NOMO-1 treated with dmso at 0.1 percent for 144 hours (cell line): Measurements from ENCODE around the gene EHF.

Experiments used
- DNase-seq: peaks from one replicate; lab custom pipeline; 2025; ENCODE audit not compliant: unreplicated experiment; lab: John Stamatoyannopoulos, UW

EHF gene

GRCh38 chr11:34643311-34643710, 22.4 kb downstream of the EHF start:
- DNase-seq = no peak

GRCh38 chr11:34643846-34644245, 23.0 kb downstream of the EHF start:
- no peak for DNase-seq

GRCh38 chr11:34644669-34645406, 23.9 kb downstream of the EHF start:
- no peak for DNase-seq

- DNase-seq = no peak
Observed at GRCh38 chr11:34646431-34646830, 25.5 kb downstream of the EHF start.

GRCh38 chr11:34647131-34647530, 26.2 kb downstream of the EHF start:
- DNase-seq = no peak

- no peak for DNase-seq
Observed at GRCh38 chr11:34647532-34647931, 26.6 kb downstream of the EHF start.

- DNase-seq = no peak
Observed at GRCh38 chr11:34648036-34648435, 27.1 kb downstream of the EHF start.

GRCh38 chr11:34649597-34649996, 28.7 kb downstream of the EHF start:
- no peak for DNase-seq

GRCh38 chr11:34650528-34650927, 29.6 kb downstream of the EHF start:
- DNase-seq = peak; percentile 13

GRCh38 chr11:34651551-34651950, 30.7 kb downstream of the EHF start:
- DNase-seq = no peak

- peak; percentile 18 for DNase-seq
Observed at GRCh38 chr11:34652191-34652973, 31.5 kb downstream of the EHF start.

- no peak for DNase-seq
Observed at GRCh38 chr11:34653031-34653430, 32.1 kb downstream of the EHF start.

- peak; percentile 25 for DNase-seq
Observed at GRCh38 chr11:34653851-34654482, 33.1 kb downstream of the EHF start.

- peak; percentile 47 for DNase-seq
Observed at GRCh38 chr11:34654483-34655334, 33.8 kb downstream of the EHF start.

GRCh38 chr11:34655335-34656008, 34.6 kb downstream of the EHF start:
- DNase-seq = no peak

GRCh38 chr11:34656062-34656720, 35.3 kb downstream of the EHF start:
- no peak for DNase-seq

- no peak for DNase-seq
Observed at GRCh38 chr11:34658071-34659015, 37.5 kb downstream of the EHF start.

GRCh38 chr11:34659096-34659733, 38.3 kb downstream of the EHF start:
- DNase-seq = no peak
